GM19351 (cell line): Measurements from ENCODE around the gene PDZRN3.
"Not testable (repeated sequence)": the region's sequence is repeated elsewhere in the genome, so short reads cannot be mapped to it uniquely, and the experiment has no call there.

Experiments
- ATAC-seq: cut with Tn5 transposase; IDR thresholded peaks from one replicate; pipeline ENCODE4 v1.9.1; 2021; ENCODE audit warnings: mild to moderate bottlenecking, moderate library complexity; ENCODE audit not compliant: unreplicated experiment

Gene PDZRN3

GRCh38 chr3:73470860-73471259 lies 153.9 kb downstream of the PDZRN3 start:
- ATAC-seq, result no peak

DNA sequence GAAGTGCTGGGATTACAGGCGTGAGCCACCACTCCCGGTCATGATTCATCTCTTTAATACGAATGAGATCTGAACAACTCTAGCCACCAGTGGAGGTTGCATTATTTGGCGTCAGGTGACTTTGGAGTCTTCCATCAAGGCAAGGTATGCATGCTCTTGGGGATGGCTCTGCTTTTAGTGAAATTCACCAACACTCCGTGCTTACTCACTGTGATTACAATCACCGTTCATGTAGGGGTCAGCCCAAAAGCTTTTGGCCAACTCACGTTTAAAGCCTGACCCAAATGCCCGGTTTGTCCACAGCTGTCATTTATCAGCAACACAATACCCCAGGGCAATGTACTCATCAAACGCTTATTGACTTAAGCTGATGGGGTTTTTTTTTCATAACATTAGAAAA lies 155.4 kb downstream of the PDZRN3 start:
- no peak for ATAC-seq

- ATAC-seq, result no peak
Observed at GRCh38 chr3:73467211-73467610, 157.5 kb downstream of the PDZRN3 start.

GRCh38 chr3:73465926-73466325 lies 158.8 kb downstream of the PDZRN3 start:
- no peak for ATAC-seq

DNA sequence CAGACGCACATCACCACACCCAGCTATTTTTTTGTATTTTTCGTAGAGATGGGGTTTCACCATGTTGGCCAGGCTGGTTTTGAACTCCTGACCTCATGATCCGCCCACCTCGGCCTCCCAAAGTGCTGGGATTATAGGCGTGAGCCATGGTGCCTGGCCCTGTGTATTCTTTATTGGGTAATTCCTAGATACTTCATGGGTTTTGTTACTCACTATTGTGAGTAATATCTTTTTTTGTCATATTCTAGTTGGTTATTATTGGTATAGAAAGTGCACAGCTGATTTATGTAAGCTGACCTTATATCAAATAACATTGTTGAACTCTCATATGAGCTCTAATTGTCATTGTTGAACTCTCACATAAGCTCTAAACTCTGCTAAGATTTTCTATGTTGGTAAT lies 160.6 kb downstream of the PDZRN3 start:
- not testable (repeated sequence) for ATAC-seq

DNA sequence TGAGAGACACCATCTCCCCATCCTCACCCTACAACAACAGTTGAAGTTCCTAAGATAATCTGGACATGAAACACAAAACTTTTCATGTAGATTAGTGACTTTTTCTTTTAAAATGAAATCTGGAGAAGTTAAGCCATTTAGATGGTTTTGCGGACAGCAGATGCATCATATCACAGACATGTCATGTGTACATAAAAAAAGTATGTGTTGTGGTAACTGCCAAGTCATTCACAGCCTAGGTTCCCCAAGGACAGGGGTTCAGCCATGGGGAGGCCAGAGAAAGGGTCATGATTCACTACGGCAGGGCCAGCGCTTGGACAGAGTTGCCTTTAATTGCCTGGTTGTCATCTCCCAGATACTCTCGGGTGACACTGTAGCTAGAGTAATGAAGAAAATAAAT lies 163.2 kb downstream of the PDZRN3 start:
- no peak for ATAC-seq

DNA sequence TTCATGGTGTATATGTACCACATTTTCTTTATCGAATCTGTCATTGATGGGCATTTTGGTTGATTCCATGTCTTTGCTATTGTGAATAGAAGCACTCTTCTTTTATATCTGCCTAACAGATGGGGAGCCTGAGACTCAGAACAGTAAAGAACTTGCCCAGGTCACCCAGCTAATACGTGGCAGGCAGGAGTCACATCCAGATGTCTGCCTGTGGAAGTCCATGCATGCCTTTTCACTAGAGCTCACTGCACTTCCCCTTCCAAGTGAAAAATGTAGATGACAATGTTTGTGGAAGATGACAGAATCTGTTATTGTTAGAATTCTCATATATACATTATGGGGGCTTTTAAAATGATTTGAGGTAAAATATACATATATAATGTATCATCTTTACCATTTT lies 165.0 kb downstream of the PDZRN3 start:
- no peak for ATAC-seq

GRCh38 chr3:73453666-73454065 lies 171.1 kb downstream of the PDZRN3 start:
- no peak for ATAC-seq

DNA sequence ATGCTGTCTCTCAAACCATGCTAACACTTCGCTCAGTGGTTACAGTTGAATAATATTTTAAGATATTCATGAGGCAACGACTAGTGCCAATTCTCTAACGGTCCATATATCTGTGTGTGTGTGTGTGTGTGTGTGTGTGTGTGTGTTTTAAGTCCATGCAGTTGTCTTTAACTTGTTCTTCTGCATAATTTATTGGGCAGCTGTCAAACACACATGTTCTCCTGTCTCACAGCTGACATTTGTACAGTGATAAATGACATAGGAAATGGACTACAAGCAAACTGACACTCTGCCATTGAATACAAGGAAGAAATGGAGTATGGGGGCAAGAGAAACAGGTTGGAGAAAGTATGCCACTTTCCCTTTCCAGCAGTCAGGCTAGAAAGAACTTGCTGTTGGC lies 172.0 kb downstream of the PDZRN3 start:
- ATAC-seq, result no peak

GRCh38 chr3:73451301-73451944 lies 173.3 kb downstream of the PDZRN3 start:
- ATAC-seq, result no peak

GRCh38 chr3:73449774-73450173 lies 175.0 kb downstream of the PDZRN3 start:
- ATAC-seq, result peak; percentile 39

GRCh38 chr3:73448761-73449301 lies 175.9 kb downstream of the PDZRN3 start:
- peak; percentile 84 for ATAC-seq

- ATAC-seq, result no peak
Observed at GRCh38 chr3:73448041-73448440, 176.7 kb downstream of the PDZRN3 start.

DNA sequence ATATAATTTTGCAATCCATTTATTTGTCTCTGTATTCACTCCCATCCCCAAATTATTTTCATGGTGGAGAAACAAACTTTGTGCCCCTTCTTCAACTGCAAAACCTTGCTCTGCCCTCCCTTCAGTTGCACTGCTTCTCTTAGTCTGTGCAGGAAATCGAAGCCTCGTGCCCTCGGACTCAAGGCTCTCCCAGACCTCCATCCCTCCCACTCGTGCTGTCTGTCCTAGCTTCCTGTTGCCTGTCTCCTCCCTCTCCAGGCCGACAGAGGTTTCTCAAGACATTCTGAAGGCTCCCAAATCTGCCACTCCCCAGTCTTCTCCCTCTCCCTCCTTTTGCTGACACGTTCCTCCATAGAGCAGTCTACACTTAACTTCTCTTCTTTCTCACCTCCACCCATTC lies 177.6 kb downstream of the PDZRN3 start:
- ATAC-seq, result no peak

GRCh38 chr3:73446467-73447110 lies 178.2 kb downstream of the PDZRN3 start:
- no peak for ATAC-seq

DNA sequence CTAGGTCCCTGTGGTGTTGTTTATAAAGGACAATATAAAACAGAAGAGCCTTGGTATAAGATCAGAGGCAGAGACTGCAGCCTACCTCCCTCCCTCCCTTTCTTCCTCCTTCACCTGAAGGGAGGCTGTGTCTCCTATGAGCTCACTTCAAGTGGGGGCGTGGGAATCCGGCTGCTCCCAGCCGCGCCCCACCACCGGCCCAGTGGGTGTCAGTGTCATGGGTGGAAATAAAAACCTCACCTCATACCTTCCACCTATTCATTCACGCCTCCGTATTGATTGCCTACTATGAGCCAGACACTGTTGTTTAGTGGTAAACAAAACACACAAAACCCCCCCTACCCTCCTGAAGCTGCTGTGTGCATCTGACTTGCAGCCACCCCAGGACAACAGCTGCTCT lies 181.9 kb downstream of the PDZRN3 start:
- no peak for ATAC-seq

- ATAC-seq, result no peak
Observed at GRCh38 chr3:73442152-73442551, 182.6 kb downstream of the PDZRN3 start.

DNA sequence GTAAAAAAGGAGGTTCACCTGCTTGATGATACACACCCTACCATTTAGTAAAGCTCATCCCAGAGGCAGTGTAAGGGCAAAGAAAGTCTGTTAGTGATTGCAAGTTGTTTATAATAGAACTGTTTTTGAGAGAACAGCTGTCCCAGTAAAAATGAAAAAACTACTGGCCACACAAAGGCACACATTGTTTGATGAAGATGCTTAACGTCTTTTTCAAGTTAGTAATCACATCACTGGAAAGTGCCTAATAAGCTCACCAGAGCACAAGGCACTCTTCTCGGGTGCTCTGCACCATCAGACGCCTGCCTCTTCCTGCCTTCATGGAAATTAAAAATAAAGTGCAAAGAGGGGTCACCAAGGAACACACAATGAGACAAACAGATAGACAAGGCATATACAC lies 186.9 kb downstream of the PDZRN3 start:
- no peak for ATAC-seq

DNA sequence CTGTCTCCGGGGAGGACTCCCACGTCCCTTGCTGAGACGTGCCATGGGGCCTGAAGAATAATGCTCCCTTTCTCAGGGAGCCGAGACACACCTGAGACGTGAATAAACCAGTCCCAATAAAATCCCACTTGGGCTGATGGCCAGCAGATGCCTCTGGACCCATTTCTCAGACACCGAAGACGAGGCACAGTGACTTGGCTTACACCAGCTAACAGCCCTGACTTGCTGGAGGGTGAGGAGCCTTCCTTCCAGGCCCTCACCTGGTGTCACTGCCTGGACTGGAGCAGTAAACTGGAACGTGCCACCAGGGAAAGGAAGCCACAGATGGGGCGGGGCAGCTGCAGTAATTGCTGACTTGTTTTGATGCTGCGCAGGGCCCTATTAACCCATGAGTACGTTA lies 189.7 kb downstream of the PDZRN3 start:
- no peak for ATAC-seq

DNA sequence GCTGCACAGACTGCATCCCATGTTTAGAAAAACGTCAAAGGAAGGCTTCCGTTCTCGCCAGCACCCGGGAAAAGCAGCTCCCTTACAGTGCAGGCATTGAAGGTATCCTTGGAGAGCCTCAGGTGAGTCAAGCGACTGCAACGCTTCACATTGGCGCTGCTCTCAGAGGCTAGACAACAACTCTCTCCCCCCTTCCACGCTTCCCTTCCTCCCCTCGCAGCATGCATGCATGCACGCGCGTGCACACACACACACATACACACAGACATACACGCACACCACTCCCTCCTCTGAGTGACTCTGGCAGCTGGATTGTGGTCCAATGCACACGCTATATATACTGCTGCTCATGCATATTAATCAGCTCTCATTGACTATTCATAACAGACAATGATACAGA lies 191.1 kb downstream of the PDZRN3 start:
- ATAC-seq, result no peak

DNA sequence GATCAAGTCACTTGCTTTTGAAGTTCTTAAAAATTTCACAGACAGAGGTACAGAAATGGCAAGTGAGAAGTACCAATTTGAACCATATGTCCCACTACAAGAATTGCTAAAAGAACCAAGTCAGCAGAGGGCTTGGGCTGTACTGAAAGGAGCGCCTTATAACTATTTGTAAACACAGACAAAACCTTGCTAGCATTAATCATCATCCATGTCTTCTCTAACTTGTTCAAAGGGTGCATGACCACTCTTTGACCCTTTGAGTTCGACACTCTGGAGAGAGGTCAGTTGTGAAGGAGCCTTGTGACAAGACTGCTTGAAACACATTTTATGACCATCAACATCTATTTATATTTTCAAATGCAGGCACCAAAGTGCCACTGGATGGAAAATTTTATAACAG lies 191.7 kb downstream of the PDZRN3 start:
- ATAC-seq, result no peak

- no peak for ATAC-seq
Observed at GRCh38 chr3:73432706-73433032, 192.1 kb downstream of the PDZRN3 start.
